ENCODE measurements around the gene TPPP.
A peak's percentile ranks its signal among the peaks of the same experiment; 100 is the strongest.

The TPPP gene

GRCh38 chr5:675871-676698 lies 17.1 kb downstream of the TPPP start:
- Histone ChIP-seq H3K9ac (ENCODE audit: low read depth, low read length) (no peak overlapping the region), H3K4me3 (ENCODE audit: low read depth, low read length) (no peak overlapping the region), H3K9me3 (ENCODE audit: control insufficient read depth, insufficient read depth, low read length) (no peaks in the 10 kb centered on the region), H3K27ac (ENCODE audit: low read depth, low read length) (no peak overlapping the region), H3K36me3 (ENCODE audit: control insufficient read depth, insufficient read depth, low read length) (no peaks in the 10 kb centered on the region), H3K4me1 (ENCODE audit: control insufficient read depth, insufficient read depth, low read length) (0 out of 2 replicates have a peak, but pooled peaks cover 9% of the 10 kb centered on the region), H3K27me3 (ENCODE audit: control insufficient read depth, insufficient read depth, low read length) (peaks cover 25% of the 10 kb centered on the region; the same call in 1 of the 2 replicates)

GRCh38 chr5:675111-675870 lies 17.9 kb downstream of the TPPP start:
- Histone ChIP-seq H3K4me1 (ENCODE audit: control insufficient read depth, insufficient read depth, low read length) (0 out of 2 replicates have a peak, but pooled peaks cover 9% of the 10 kb centered on the region), H3K9ac (ENCODE audit: low read depth, low read length) (no peak overlapping the region), H3K27me3 (ENCODE audit: control insufficient read depth, insufficient read depth, low read length) (peaks cover 25% of the 10 kb centered on the region; the same call in 1 of the 2 replicates)

GRCh38 chr5:674630-675011 lies 18.5 kb downstream of the TPPP start:
- no peaks in the 10 kb centered on the region for H3K36me3 ChIP-seq (ENCODE audit: control insufficient read depth, insufficient read depth, low read length)
- 0 out of 2 replicates have a peak, but pooled peaks cover 9% of the 10 kb centered on the region for H3K4me1 ChIP-seq (ENCODE audit: control insufficient read depth, insufficient read depth, low read length)
- no peak overlapping the region for H3K4me3 ChIP-seq (ENCODE audit: low read depth, low read length)
- no peaks in the 10 kb centered on the region for H3K9me3 ChIP-seq (ENCODE audit: control insufficient read depth, insufficient read depth, low read length)
- H3K27me3 ChIP-seq (ENCODE audit: control insufficient read depth, insufficient read depth, low read length): peaks cover 25% of the 10 kb centered on the region; the same call in 1 of the 2 replicates
- H3K9ac ChIP-seq (ENCODE audit: low read depth, low read length): no peak overlapping the region
- no peak overlapping the region for H3K27ac ChIP-seq (ENCODE audit: low read depth, low read length)

More at GRCh38 chr5:675111-675870, 17.9 kb downstream of the TPPP start:
- Histone ChIP-seq H3K27ac (ENCODE audit: low read depth, low read length) (no peak overlapping the region), H3K4me3 (ENCODE audit: low read depth, low read length) (no peak overlapping the region), H3K36me3 (ENCODE audit: control insufficient read depth, insufficient read depth, low read length) (no peaks in the 10 kb centered on the region), H3K9me3 (ENCODE audit: control insufficient read depth, insufficient read depth, low read length) (no peaks in the 10 kb centered on the region)

GRCh38 chr5:673831-674629 lies 19.1 kb downstream of the TPPP start:
- Histone ChIP-seq H3K9ac (ENCODE audit: low read depth, low read length) (no peak overlapping the region), H3K27ac (ENCODE audit: low read depth, low read length) (no peak overlapping the region), H3K4me3 (ENCODE audit: low read depth, low read length) (no peak overlapping the region), H3K4me1 (ENCODE audit: control insufficient read depth, insufficient read depth, low read length) (0 out of 2 replicates have a peak, but pooled peaks cover 9% of the 10 kb centered on the region), H3K9me3 (ENCODE audit: control insufficient read depth, insufficient read depth, low read length) (no peaks in the 10 kb centered on the region), H3K36me3 (ENCODE audit: control insufficient read depth, insufficient read depth, low read length) (no peaks in the 10 kb centered on the region), H3K27me3 (ENCODE audit: control insufficient read depth, insufficient read depth, low read length) (peaks cover 25% of the 10 kb centered on the region; the same call in 1 of the 2 replicates)

GRCh38 chr5:673161-673830 lies 19.9 kb downstream of the TPPP start:
- Histone ChIP-seq H3K27me3 (ENCODE audit: control insufficient read depth, insufficient read depth, low read length) (peaks cover 25% of the 10 kb centered on the region; the same call in 1 of the 2 replicates), H3K9ac (ENCODE audit: low read depth, low read length) (no peak overlapping the region; the same call in 1 of the 2 replicates), H3K36me3 (ENCODE audit: control insufficient read depth, insufficient read depth, low read length) (peaks cover 7% of the 10 kb centered on the region; the same call in 1 of the 2 replicates), H3K4me1 (ENCODE audit: control insufficient read depth, insufficient read depth, low read length) (0 out of 2 replicates have a peak, but pooled peaks cover 12% of the 10 kb centered on the region), H3K27ac (ENCODE audit: low read depth, low read length) (peak overlapping the region; percentile 35), H3K4me3 (ENCODE audit: low read depth, low read length) (no peak overlapping the region), H3K9me3 (ENCODE audit: control insufficient read depth, insufficient read depth, low read length) (no peaks in the 10 kb centered on the region)

- Histone ChIP-seq H3K4me3 (ENCODE audit: low read depth, low read length) (no peak overlapping the region), H3K36me3 (ENCODE audit: control insufficient read depth, insufficient read depth, low read length) (peaks cover 8% of the 10 kb centered on the region; the same call in 1 of the 2 replicates), H3K9me3 (ENCODE audit: control insufficient read depth, insufficient read depth, low read length) (no peaks in the 10 kb centered on the region), H3K4me1 (ENCODE audit: control insufficient read depth, insufficient read depth, low read length) (0 out of 2 replicates have a peak, but pooled peaks cover 12% of the 10 kb centered on the region), H3K27ac (ENCODE audit: low read depth, low read length) (peak overlapping the region; percentile 36), H3K9ac (ENCODE audit: low read depth, low read length) (no peak overlapping the region; the same call in 1 of the 2 replicates), H3K27me3 (ENCODE audit: control insufficient read depth, insufficient read depth, low read length) (peaks cover 25% of the 10 kb centered on the region; the same call in 1 of the 2 replicates)
These were observed 20.6 kb downstream of the TPPP start for GRCh38 chr5:672329-673160.

GRCh38 chr5:671459-672328 lies 21.5 kb downstream of the TPPP start:
- peak overlapping the region; percentile 36 for H3K27ac ChIP-seq (ENCODE audit: low read depth, low read length)
- 0 out of 2 replicates have a peak, but pooled peaks cover 12% of the 10 kb centered on the region for H3K4me1 ChIP-seq (ENCODE audit: control insufficient read depth, insufficient read depth, low read length)
- H3K27me3 ChIP-seq (ENCODE audit: control insufficient read depth, insufficient read depth, low read length): peaks cover 17% of the 10 kb centered on the region; the same call in 1 of the 2 replicates
- peaks cover 17% of the 10 kb centered on the region for H3K36me3 ChIP-seq (ENCODE audit: control insufficient read depth, insufficient read depth, low read length)
- H3K4me3 ChIP-seq (ENCODE audit: low read depth, low read length): no peak overlapping the region
- H3K9ac ChIP-seq (ENCODE audit: low read depth, low read length): no peak overlapping the region
- H3K9me3 ChIP-seq (ENCODE audit: control insufficient read depth, insufficient read depth, low read length): no peaks in the 10 kb centered on the region

GRCh38 chr5:670396-671270 lies 22.5 kb downstream of the TPPP start:
- Histone ChIP-seq H3K27ac (ENCODE audit: low read depth, low read length) (no peak overlapping the region), H3K4me3 (ENCODE audit: low read depth, low read length) (no peak overlapping the region), H3K9me3 (ENCODE audit: control insufficient read depth, insufficient read depth, low read length) (no peaks in the 10 kb centered on the region), H3K9ac (ENCODE audit: low read depth, low read length) (no peak overlapping the region), H3K27me3 (ENCODE audit: control insufficient read depth, insufficient read depth, low read length) (peaks cover 7% of the 10 kb centered on the region; the same call in 1 of the 2 replicates), H3K4me1 (ENCODE audit: control insufficient read depth, insufficient read depth, low read length) (0 out of 2 replicates have a peak, but pooled peaks cover 12% of the 10 kb centered on the region), H3K36me3 (ENCODE audit: control insufficient read depth, insufficient read depth, low read length) (peaks cover 23% of the 10 kb centered on the region)

Measured in HUES48 (cell line).